SHP77 (cell line): ENCODE results near the gene HDAC4.

Source experiments
- DNase-seq, 2 experiments: peaks; one replicate each; lab custom pipeline; 2025; lab: John Stamatoyannopoulos, UW

HDAC4 gene

DNA sequence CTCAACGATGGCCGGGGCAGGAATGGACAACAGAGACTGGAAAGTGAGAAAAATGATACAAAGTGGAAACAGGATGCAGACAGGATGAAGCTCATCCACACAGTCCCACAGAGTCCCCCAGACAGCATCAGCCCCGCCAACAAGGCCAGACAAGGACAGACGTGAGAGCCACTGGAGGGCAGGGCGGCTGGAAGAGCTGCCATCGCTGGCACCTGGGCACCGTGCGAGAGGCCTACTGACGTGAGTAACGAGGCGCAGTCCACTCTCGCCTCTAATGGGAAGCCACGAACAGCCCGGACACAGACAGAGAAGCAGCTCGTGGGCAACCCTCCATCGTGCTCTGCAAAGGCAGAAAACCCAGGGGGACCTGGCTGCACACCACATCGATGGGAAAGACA lies 17.1 kb downstream of the HDAC4 start:
- DNase-seq = no peak

- no peak for DNase-seq
Measured at GRCh38 chr2:239383036-239383758, 17.6 kb downstream of the HDAC4 start.

DNA sequence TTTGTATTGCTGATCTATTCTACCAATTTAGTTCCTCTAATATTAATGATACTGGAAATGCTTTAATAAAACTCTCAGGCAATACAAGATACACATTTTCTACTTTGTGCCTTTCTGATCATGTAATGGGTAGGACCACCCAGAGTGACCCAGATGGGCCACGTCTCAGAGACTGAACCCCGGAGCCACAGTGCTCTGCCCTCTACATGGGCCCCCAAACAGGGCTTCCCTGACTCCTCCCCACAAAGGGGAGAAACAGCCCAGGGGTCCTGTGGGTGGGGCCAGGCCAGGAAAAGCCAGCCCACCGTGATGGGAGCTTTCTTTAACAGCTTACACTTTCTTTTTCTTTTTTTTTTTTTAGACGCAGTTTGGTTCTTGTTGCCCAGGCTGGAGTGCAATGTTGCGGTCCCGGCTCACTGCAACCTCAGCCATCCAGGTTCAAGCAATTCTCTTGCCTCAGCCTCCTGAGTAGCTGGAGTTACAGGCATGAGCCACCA lies 18.4 kb downstream of the HDAC4 start:
- DNase-seq = no peak

GRCh38 chr2:239381709-239382134 lies 19.1 kb downstream of the HDAC4 start:
- no peak for DNase-seq

- no peak for DNase-seq
Measured at GRCh38 chr2:239380831-239381708, 19.8 kb downstream of the HDAC4 start.

DNA sequence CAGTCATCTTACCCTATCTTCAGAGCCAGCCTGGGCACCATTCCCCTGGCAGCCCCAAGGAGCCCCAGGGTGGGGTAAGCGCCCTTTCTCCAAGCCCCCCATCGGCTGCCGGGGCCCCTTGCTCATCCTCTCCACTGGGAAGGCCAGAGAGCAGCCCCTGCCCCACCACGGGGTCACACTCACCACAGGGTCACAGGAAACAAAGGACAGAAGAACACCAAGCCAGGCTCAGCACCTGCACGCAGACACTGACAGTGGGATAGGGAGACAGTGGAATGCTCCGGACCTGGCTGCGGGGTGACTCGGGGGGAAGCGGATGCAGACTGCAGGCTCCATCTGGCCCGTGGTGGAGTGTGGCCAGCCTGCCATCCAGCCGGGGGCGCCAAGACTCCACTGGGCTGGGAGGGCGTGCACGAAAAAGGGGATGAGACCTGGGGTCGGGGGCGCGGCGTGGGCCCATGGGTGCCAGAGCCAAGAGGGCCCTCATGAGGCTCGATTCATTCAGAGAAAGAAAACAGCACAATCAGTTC lies 21.1 kb downstream of the HDAC4 start:
- DNase-seq = no peak

DNA sequence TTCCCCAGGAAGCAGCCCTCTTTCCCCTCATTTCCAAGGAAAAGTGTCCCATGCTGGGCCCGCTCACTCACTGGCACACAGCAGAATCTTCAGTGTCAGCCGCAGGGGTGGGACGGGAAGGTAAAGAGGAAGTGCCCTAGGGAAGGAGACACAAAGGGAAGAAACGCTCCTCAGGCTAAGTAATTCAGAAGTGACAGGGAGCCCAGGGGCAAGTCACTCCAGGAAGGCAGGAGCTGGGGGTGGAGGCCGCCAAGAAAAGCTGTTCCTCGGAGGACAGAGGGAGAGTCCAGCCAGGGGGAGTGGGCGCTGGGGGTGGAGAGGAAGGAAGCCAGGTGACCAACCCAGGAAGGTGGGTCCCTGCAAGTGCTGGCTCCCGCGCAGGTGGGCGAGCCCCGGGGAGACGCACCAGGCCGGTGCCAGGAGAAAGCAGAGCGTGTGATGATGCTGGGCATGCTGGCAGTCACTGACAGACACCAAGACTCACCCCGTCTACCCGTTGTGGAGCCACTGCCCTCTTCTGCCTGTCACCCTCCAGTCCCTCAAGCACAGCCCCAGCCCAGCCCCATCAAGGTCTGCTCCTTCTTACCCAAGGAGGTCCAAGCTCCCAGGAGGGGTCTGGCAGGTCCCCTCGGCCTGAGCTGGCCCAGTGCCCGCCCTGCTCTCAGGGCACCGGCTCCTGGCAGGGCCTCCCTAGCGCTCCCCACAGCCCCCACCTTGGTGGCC lies 21.7 kb downstream of the HDAC4 start:
- no peak for DNase-seq

DNA sequence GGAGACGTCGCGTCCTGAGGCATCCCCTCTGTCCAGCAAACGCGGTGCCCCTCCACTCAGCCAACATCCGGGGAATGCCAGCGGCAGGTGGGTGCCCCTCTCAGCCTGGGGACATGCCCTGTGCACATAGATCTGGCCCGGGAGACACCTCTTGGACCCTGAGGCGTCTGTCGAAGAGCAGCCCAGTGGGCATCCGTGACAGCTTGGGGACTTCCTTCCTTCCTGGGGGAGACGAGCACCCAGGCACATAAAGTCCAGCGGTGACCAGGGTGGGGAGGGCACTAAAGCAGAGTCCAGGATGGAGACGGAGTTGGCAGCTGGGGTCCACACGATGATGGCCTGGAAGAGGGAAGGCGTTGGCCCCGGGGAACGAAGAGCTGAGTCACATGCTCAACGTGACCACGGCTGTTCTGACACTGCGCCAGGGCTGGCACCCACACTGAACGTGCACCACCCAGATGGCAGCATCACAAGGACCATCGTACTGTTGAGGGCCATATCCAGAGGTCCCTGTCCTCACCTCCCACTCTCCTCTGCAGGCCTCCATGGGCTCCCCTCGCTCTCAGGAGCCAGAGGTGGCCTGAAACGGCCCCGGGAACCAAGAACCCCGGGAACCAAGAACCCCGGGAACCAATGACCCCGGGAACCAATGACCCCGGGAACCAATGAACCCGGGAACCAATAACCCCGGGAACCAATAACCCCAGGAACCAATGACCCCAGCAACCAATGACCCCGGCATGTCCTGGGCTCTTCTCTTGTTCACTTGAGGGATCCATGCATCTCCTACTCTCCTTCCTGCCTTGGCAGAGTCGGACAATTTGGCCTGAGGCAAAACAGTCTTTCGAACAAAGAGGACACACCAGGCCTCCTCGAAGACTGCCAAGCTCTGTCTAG lies 22.6 kb downstream of the HDAC4 start:
- no peak for DNase-seq

DNA sequence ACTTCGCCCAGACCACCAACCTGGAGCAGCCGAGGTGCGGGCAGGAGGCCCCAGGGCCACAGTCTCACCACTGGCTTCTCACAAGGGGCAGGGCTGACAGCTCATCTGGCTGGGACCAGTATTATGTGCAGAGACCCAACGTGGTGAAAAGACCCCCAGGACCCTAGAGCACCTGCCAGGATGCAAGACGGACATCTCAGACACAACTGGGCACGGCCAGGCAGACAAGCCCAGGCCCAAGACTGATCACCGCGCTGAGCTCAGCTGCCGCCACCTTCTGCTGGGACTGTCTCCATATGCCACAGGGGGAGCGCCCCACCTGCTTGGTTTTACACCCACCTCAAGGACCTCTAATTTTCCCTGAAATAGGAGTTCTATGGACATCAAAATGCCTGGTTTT lies 23.2 kb downstream of the HDAC4 start:
- no peak for DNase-seq

DNA sequence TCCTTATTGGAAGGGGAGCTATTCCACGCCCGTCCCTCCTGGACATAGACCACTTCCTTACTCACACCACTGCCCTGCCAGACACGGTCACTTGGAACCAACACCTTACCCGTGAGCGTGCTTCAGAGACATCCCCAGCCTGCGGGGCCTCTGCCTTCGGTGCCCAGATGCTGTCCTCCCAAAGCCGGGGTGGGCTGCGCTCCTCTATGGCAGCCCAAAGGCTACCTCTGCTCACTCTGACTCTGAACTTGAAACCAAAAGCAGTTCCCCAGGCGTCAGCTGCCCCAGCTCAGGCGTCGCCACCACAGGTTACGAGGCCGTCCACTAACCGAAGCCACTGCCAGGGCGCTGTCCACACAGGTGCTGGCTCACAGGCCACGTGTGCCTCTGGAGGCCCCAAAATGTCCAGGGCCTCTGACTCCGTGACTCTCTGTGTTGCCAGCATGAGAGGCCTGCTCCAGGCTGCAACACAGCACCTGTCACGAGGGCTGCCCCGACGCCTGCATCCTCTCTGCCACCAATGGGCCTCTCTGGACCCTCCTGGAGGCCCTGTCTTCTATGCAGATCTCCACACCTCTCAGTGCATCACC lies 23.8 kb downstream of the HDAC4 start:
- DNase-seq = no peak

- no peak for DNase-seq
Measured at GRCh38 chr2:239376351-239376750, 24.5 kb downstream of the HDAC4 start.

- DNase-seq = no peak
Measured at GRCh38 chr2:239375278-239376061, 25.4 kb downstream of the HDAC4 start.

DNA sequence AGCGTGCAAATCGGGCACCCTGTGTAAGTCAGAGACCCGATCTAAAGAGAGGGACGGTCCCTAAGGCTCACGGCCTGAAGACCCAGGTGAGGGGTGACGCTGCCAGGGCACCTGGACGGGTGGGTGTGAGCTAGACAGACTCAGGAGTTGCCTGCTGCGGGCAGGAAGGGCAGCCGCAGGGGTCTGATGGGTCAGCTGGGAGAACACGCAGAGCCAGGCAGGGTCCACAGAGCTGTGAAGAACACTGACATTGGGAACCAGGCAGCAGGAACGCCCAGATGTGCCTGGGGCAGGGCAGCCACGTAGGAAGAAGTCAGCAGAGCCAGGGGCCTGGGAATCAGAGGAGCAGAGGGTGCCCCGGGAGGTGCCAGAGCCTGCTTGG lies 25.9 kb downstream of the HDAC4 start:
- no peak for DNase-seq

DNA sequence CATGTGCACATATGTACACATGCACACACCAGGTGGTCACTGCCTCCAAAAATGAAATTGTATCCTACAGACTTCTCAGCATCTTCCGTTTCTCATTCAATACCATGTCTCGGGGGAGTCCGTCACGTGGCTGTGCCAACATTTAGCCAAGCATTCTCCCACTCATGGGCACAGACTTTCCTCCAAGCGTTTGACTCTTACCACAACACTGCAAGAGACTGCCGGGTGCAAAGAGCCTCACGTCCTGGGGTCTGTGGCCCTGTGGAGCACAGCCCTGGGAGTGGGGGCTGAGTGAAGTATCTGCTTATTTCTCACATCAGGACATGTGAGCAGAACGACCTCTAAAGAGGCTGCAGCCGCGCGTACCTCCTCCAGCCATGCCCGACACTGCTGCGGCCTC lies 28.0 kb downstream of the HDAC4 start:
- DNase-seq = no peak

DNA sequence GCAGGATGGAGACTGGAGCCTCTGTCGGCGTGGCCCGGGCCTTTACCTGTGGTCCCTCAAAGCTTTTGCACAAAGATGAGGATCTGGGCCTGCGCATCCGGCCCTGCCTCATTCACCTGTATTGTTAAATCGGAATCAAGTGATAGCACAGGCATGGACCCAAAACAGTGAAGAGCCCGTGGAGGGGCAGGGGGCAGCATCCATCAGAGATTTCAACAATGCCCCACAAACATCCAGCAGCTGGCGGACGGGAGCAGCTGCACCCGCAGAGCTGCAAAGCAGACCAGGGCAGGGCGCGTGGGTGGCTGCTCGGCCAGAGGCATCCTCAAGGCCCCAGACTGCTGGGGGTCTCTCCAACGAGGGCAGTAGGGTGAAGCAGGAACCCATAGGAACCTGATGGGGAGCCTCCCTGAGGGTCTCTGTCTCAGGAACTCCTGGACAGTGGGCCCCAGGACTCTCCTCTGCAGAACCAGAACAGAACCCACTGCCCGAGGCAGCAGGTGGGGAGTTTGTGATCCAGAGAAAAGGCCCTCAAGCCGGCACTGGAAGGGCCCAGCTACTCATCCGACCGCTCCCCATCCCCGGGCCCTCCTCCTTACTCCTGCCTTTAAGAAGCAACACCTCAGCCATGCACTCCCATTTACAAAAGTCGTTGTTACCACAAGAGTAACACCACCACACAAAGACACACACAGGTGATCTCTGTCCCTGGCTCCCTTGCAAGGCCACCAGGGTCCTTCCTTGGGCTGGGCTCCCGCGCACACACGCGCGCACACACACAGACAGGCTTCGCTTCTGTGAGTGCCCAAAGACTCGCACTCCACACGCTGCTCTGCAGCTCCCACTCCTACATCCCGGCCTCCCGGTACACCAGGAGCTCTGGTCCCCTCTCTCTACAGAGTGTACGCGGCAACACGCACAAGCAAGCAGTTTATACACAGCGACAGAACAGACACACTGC lies 28.8 kb downstream of the HDAC4 start:
- no peak for DNase-seq

GRCh38 chr2:239370876-239371725 lies 29.7 kb downstream of the HDAC4 start:
- DNase-seq = no peak

DNA sequence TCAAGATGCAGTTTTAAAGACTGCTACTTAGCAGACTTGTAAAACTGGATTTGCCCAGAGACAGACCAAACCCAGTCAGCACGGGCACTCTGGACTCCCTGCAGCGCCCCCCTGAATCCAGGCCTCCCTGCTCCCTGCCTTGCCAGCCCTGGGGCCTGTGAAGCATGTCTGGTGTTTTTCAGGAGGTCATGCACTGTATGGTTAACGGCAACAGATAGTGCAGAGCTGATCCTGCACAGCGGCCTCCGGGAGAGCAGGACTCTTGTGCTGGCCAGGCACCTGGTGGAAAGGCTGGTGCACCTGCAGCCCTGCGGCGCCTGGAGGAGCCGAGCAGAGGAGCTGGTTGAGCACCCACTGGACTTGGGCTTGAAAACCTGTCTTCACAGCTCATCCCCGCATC lies 30.4 kb downstream of the HDAC4 start:
- no peak for DNase-seq

DNA sequence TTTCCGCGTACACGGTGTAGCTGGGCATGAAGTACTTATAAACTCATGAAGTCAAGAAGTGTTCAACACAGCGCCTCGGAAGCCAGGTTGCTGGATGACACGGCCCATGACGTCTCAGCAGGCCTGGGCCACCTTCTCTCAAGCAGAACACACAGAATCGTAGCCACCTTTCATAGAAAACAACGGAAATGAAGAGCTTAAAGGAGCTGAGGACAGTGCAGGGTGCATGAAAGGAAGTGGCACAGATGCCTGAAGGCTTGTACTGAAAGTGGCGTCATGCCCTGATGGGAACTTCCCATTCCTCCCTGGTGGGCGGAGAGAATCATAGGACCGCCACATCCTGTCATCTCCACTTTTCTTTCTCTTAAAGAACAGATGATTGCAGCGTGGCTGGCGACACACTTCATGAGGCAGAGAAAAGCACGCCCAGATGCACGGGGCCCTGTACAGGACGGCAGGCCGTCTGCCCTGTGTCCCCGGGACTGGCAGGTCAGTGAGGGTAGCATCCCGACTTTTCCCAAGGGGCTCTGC lies 31.1 kb downstream of the HDAC4 start:
- no peak for DNase-seq
